ENCODE data around the gene MEGF6.

MEGF6 gene

GRCh38 chr1:3464649-3465025, 146.7 kb downstream of the MEGF6 start:
- no peak for DNase-seq

GRCh38 chr1:3463891-3464648, 147.2 kb downstream of the MEGF6 start:
- DNase-seq = no peak

- no peak for DNase-seq
Observed at GRCh38 chr1:3463408-3463863, 147.9 kb downstream of the MEGF6 start.

GRCh38 chr1:3463013-3463385, 148.3 kb downstream of the MEGF6 start:
- DNase-seq = no peak

GRCh38 chr1:3462356-3463012, 148.8 kb downstream of the MEGF6 start:
- no peak for DNase-seq

GRCh38 chr1:3461934-3462275, 149.4 kb downstream of the MEGF6 start:
- DNase-seq = no peak

- no peak for DNase-seq
Observed at GRCh38 chr1:3461238-3461933, 149.9 kb downstream of the MEGF6 start.

- DNase-seq = no peak
Observed at GRCh38 chr1:3460672-3461131, 150.6 kb downstream of the MEGF6 start.

- DNase-seq = no peak
Observed at GRCh38 chr1:3459940-3460671, 151.2 kb downstream of the MEGF6 start.

GRCh38 chr1:3459051-3459908, 152.0 kb downstream of the MEGF6 start:
- no peak for DNase-seq

GRCh38 chr1:3457910-3458883, 153.1 kb downstream of the MEGF6 start:
- DNase-seq = no peak

- DNase-seq = no peak
Observed at GRCh38 chr1:3456964-3457909, 154.1 kb downstream of the MEGF6 start.

GRCh38 chr1:3456449-3456963, 154.8 kb downstream of the MEGF6 start:
- no peak for DNase-seq

- no peak for DNase-seq
Observed at GRCh38 chr1:3455670-3456448, 155.4 kb downstream of the MEGF6 start.

- peak; percentile 4 for DNase-seq
Observed at GRCh38 chr1:3454811-3455618, 156.3 kb downstream of the MEGF6 start.

GRCh38 chr1:3453891-3454810, 157.2 kb downstream of the MEGF6 start, which contains the start of gene ARHGEF16:
ARHGEF16 (plus strand) TSS chr1:3454665; CDS start chr1:3463085, 8,420 bp downstream.
- DNase-seq = no peak
